GM21723 (cell line): ENCODE measurements around the gene CCDC8.
"Not testable (repeated sequence)": the region's sequence is repeated elsewhere in the genome, so short reads cannot be mapped to it uniquely, and the experiment has no call there.

Experiments
- ATAC-seq: cut with Tn5 transposase; IDR thresholded peaks from one replicate; pipeline ENCODE4 v1.9.1; 2021; ENCODE audit warnings: mild to moderate bottlenecking, moderate library complexity; ENCODE audit not compliant: unreplicated experiment

The CCDC8 gene

DNA sequence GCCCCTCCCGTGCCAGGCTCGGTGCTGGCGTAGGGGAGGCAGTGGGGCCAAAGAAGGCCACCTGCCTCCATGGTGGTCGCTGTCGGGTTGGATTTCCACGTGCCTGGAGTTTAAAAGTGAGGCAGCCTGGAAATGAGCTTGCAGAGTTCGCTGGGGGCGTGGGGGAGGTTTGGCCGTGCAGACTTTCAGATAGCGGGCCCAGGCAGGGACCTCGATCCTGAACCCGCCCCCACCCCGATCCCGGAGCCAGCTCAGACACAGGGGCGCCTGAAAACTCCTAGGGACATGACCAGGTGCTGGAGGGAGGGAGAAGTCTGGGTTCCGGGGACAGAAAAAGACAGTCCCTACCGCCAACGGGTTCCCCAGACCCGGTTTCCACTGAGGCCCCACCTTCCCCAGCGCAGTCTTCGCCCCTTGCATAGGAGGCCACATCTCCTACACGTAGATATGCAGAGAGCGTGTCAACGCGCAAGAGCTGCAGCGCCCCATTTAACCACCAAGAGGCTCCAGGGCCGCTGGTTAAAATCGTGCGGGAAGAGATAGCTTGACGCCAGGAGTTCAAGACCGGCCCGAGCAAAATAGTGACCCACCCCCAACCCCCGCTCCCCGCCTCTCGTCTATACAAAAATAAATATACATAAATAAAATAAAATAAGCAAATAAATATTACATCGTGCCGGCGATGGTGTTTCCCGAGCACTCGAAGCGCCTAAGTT, 8.5 kb downstream of the CCDC8 start:
- no peak for ATAC-seq

DNA sequence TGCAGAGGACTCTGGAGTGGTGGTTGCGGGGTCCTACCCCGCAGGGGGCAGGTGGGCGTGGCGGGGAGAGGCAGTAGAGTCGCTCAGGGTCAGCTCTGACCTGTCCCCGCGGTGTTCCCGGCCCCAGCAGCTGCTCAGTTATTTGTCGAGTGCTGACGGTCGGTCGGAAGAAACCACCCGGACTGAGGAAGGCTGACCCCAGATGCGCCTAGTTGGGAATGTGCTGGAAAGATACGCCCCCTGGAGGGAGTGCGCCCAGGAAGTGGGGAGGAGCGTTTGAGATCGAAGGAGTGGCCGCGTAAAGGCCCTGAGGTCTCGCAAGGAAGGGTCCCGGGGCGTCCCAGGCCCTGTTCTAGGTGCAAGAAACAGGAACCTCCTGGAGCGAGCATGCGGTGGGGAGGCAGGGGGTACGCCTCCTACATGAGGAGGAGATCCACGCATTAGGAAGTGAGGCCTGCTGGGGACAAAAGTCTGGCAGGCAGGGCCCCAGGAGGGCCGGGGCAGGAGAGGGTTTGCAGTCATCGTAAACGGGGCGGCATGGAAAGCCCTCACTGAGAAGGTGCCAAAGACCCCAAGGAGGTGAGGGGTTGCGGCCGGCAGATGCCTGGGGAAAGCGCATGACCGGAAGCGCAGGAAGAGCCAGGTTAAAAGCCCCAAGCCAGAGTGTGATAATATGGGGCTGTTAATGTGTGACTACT, 9.2 kb downstream of the CCDC8 start:
- ATAC-seq = no peak

DNA sequence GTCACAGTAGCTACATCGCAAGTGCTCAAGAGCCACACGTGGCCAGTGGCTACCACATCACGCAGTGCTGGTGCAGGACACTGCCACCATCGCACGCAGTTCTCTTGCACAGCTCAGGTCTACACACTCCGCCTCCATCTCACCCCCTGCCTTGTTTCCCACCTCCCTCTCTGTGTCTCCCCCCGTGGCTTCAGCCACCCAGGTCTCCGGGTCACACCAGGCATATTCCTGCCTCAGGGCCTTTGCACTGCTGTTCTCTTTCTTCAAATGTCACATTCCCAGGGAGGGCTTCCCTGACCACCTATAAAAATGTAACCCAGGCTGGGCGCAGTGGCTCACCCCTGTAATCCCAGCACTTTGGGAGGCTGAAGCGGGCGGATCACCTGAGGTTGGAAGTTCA, 10.6 kb downstream of the CCDC8 start:
- no peak for ATAC-seq

DNA sequence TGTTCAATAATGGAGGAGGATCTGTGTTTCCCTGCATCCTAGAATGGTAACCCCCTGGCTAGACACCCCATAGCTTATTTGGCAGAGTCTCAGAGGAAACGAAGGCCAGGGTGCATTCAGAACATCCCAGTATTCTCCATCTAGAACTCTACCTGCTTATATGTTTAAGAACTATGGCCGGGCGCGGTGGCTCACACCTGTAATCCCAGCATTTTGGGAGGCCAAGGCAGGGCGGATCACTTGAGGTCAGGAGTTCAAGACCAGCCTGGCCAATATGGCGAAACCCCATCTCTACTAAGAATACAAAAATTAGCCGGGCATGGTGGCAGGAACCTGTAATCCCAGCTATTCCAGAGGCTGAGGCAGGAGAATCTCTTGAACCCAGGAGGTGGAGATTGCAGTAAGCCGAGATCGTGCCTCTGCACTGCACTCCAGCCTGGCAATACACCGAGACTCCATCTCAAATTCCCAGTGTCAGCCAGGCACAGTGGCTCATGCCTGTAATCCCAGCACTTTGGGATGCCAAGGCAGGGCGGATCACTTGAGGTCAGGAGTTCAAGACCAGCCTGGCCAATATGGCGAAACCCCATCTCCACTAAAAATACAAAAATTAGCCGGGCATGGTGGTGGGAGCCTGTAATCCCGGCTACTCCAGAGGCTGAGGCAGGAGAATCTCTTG, 15.4 kb downstream of the CCDC8 start:
- ATAC-seq = not testable (repeated sequence)

DNA sequence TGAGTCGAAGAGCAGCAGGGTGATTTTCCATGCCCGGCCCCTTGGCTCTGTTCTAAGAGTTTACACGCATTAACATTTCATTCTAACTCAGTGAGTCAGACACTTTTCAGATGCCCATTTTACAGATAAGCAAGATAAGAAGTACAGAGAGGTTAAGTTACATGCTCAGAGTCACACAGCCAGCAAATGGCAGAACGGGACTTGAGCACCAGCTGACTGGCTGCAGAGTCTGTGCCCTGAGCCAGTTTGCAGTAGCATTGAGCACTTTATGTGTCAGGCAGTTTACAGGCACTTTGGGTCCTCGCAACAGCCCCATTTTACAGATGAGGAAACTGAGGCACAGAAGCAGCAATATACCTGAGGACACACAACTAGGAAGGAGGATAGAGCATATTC, 19.0 kb downstream of the CCDC8 start:
- no peak for ATAC-seq

DNA sequence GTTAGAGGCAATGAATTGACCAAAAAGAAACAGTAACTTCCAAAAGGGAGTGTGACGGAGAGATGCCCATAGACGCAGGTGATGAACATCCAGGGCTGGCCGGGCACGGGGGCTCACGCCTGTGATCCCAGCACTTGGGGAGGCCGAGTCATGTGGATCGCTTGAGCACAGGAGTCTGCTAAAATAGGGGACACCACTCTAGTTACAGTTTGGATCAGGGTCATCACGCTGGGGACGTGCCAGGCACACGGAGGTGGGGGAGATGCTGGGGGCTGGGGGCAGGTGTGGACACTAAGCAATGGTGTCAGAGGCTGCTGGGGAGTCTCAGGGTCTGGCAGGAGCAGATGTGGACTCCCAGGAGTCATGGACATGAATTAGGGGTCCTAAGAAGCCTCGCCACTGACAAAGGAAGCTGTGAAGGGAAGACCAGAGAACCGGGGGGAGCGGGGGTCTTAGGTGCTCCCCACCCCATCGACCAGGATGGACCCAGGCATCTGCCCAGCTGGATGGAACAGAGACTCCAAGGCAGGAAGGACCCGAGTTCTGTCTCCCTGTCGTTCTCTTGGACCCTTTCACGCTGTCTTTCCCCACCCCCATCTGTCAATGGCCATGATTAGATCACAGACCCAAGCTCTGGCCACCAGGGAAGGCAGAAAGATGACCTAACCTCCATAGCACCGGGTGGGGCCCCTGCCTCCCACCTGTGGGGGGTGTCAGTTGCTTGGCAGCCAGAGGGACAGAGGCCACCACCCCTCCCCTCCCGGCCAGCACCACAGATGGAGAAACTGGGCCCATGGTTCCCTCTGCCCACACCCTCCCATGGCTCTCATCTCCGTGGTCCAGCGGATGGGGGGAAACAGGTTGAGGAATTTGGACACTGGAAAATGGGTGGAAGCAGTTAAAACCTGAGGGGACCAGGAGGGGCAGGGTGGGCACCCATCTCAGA, 19.6 kb downstream of the CCDC8 start:
- no peak for ATAC-seq

DNA sequence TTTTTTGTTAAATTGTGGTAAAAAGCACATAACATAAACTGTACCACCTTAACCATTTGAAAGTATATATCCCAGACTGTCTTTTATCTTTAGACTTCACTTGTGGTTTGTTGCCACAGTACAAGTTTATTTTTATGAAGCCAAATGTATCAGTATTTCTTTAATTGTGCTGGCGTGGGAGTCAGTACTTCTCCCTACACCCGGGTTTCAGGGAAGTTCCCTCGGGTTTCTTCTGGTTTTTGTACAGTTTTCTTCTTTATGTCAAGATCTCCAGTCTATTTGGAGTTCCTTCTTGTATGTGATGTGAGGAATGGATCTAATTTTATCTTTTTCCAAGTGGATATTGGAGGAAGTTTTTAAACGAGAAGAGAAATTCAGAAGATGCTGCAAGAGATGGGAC, 20.5 kb downstream of the CCDC8 start:
- ATAC-seq = no peak

DNA sequence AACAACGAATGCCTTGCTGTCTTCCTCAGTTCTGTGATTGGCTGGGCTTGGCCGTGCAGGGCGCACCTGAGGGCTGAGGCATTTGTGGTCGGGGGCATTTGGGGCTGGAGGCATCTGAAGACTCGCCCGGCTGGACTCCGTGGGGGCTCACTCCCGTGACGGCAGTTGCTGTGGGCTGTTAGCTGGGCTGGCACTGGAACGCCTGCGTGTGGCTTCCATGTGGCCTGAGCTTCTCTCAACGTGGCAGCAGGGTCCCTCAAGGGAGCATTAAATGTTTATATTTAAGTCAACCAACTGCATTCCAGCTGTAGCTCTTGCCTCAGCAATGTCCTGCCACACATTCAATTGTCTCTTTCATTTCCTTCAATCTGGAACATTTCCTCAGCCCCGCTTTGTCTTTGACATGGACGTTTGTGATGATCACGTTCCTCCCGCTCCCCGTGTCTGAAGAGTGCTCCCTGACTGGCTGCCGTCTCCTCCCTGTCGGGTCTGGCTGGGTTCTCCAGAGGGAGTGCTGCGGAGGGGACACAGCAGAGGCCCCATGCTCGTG, 21.0 kb downstream of the CCDC8 start:
- no peak for ATAC-seq

DNA sequence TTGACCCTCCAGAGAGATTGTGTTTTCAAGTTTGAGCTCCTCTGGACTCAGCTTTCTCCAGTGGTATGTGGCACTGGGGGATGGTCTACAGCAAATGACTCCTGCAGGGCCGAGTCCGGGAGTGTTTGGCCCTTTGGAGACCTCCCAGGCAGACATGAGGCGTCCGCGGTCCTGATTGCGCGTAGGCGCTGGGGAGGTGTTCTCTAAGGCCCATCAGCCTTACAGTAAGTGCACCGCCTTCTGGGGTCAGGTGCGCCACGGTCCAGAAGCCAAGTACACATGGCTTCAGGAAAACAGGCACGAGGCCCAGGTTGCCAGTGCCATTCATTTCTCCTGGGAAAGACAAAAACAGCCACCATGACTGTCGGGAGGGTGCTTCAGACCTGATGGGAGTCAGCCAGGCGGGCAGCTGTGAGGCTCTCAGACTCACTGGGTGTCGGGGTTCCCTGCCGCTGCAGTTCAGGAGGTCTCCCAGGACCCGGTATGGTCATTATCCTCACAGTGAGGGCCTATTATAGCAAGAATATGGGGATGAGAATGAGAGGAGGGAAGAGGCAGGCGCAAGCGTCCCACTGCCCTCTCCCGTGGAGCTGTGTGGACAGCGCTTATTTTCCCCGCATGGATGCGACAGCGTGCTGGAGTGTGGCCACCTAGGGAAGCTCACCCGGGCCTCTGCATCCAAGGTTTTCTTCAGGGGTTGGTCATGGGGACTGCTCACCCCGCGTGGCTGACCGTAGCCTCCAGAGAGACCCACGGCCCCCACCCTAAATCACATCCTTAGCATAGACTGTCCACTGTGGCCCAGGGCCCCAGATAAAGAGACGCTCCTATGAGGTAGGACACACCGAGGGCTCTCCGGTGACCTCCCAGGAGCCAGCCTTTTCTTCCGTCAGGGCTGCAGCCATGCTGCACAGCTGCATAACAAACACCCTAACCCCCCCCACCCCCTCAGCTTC, 21.8 kb downstream of the CCDC8 start:
- ATAC-seq = no peak

DNA sequence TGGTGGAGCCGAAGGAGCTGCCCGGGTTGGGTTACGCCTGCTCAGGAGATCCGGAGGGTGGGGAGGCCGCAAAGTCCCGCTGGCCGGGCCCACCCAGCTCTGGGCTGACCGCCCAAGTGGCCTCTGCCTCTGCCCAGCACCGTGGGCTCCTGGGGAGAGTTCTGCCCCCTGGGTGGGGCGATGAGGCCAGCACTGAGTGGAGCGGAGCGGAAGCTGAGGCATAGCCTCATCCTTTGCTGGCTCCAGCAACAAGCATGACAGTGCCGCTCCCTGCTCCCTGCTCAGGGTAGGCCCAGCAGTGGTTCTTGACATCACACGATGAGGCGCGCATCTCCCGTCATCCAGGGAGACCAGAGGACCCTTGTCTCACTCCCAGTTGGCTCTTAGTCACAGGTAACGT, 22.5 kb downstream of the CCDC8 start:
- ATAC-seq = no peak

DNA sequence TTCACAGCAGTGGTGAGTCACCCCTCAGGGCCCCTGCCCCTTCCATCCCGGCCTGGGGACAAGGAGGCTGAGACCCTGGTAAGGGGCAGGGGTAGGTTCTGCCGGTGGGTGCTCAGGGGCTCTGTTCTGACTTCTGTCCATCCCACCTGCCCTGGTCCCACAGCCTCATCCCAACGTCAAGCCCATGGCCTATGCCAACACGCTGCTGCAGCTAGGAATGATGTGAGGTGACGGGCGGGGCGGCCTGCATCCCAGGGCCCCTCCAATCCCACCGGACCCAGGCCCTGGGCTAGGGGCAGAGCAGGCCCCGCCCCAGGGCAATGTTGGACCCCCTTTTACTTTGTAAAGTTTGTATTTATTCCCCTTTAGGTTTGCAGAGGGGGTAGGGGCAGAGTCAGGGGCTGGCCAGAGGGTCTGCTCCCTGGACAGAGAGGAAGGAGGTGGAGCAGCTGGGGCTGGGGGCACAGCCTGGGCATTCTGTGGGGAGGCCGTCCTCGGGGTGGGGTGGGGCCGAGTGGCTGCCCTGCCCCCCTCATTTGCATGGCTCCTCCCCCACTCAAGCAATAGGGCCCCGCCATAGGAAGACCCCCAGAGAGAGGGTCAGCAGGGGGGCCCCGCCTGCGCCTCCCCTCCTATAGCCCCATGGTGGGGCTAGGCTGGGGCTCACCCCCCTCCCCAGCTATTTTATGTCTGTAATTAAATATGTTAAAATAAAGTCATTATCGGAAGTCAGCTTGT, 23.1 kb downstream of the CCDC8 start:
- ATAC-seq = no peak

DNA sequence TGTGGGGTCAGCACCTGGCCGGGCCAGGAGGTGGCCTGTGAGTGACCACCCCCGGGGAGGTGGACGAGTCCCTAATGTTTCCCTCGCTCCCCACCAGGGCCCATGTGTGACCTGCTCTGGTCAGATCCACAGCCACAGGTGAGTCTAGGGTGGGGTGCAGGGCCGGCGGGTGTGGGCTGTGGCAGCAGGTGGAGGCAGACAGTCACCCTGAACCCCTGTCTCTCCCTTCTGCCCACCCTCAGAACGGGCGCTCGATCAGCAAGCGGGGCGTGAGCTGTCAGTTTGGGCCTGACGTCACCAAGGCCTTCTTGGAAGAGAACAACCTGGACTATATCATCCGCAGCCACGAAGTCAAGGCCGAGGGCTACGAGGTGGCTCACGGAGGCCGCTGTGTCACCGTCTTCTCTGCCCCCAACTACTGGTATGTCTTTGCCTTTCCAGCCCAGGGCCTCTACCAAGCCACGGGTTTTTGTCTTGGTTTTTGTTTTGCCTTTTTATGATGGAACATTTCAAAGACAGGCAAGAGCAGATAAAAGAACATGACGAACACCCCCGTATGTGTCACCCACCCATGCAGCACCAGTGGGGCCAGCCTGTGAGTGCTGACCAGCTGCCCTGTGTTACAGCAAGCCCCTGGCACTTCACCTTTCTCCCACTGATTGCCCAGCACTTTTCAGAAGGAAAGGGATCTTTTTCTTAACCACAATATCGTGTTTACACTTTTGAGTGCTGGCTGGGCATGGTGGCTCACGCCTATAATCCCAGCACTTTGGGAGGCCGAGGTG, 24.9 kb downstream of the CCDC8 start:
- ATAC-seq = no peak

DNA sequence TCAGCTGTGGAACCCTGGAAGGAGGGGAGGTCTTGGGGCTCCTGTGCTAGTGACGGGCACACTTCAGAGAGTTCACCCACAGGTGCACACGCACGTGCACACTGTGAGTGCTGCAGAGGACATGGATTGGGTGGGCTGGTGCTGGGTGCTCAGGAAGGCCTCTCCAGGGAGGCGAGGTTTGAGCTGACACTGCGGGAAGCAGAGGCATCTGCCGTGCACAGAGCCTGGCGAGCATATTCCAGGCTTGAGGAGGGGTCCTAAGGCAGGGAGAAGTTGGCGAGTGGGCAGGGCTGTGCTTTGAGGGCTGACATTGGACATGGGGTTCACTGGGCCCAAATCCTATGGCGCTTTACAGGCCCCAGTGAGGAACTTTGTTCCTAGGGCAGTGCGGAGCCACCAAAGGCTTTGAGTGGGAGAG, 25.6 kb downstream of the CCDC8 start:
- ATAC-seq = no peak

DNA sequence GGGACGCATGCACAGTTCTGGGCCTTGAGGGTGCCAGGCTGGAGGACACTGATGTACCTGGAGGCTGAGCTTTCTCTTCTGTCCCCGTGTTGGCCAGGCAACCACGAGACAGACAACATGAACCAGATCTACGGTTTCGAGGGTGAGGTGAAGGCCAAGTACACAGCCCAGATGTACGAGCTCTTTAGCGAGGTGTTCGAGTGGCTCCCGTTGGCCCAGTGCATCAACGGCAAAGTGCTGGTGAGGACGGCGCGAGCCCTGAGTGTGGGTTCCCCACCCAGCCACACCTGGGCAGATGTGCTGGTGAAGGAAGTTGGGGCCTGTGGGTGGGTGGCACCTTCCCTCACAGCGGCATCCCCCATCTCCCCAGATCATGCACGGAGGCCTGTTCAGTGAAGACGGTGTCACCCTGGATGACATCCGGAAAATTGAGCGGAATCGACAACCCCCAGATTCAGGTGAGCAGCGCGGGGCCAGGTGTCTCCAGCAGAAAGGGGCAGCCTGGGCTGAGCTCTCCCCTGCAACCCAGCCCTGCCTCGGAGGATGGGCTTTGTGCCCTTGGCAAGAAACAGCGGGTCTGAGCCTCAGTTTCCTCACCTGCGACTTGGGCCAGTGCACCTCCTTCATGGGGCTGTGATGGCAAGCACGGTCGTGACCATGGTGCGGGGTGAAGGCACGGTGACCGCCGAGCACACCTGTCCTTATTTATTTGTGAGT, 26.2 kb downstream of the CCDC8 start:
- no peak for ATAC-seq

DNA sequence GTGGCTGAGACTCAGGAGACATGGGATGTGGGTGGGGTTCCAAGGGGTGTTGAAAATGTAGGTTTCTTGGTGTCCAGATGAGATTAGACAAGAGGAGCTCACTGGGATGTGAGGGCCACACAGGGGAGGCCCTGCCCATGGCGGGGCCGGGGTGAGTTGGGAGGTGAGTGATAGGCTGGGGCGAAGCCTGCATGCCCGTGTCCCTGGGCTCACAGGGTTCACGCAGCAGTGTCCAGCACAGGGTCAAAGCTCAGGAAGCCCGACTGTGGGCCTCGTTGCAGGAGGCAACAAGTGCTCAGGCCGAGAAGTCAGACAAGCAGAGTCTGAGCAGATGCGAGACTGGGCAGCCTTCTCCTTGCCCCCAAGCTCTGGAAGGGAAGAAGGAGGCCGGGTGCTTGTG, 27.2 kb downstream of the CCDC8 start:
- no peak for ATAC-seq

DNA sequence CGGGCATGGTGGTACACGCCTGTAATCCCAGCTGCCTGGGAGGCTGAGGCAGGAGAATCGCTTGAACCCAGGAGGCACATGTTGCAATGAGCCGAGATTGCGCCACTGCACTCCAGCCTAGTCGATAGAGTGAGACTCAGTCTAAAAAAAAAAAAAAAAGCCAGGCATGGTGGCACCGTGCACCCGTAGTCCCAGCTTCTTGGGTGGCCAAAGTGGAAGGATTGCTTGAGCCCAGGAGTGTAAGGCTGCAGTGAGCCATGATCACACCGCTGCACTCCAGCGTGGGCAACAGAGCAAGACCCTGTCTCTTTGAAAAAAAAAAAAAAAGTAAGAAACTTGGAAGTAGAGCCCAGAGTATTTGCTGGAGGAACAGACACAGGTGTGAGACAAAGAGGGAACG, 27.7 kb downstream of the CCDC8 start:
- ATAC-seq = no peak

DNA sequence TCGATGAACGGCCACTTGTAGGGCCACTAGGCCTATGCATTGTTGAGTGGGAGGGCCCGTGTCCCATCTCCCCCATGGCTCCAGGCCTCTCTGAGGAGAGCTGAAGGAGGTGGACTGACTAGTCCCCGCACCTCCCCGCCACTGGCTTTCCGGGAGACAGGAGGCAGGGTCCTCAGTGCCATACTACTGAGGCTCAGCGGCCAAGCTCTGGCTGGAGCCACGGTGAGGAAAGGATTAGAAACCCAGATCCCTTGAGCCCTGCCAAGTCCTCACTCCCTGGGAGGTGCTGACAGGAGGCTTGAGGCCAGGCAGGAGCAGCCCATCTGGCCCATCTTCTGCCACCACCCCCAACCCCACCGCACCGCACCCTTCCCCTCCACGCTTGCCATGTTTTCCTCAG, 29.0 kb downstream of the CCDC8 start:
- no peak for ATAC-seq

DNA sequence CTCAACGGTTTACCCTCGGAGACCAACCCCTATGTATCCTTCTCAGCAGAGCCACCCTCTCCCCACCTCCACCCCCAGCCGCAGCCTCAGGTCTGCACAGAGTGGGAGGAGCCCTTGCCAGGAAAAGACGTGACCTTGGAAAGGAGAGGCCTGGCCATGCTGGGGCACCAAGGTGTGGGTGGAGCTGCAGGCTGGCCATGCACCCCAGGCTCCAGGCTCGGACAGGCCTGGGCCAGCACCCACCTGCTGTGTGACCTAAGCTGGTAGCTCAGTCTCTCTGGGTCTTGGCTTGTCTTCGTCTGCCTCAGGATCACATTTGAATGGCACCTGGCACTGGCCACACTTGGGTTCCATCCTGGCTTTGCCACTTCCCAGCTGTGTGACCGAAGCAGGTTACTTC, 29.5 kb downstream of the CCDC8 start:
- no peak for ATAC-seq
